ENCODE measurements around the gene USE1. TPM values are rescaled to one million over a fixed set of nuclear protein-coding genes. Genes with fewer than 3 reads are reported as not detected.

USE1 gene
- total RNA-seq, 1 donor = 25.7 TPM

DNA sequence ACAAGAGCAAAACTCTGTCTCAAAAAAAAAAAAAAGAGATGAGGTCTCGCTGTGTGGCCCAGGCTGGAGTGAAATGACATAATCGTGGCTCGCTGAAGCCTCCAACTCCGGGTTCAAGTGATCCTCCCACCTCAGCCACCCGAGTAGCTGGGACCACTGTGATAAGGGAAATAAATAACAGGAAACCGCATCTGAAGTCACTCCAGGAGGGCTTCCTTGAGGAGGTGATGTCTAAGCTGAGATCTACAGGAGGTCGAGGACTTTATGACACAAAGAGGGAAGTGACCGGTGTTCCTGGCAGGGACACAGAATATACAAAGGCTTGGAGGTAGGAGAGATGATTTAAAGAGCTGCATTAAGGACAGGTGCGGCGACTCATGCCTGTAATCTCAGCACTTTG is 39.5 kb downstream of the USE1 start:
- DNase-seq (ENCODE audit: insufficient read length, low spot score, missing footprints) = no peak
- Histone ChIP-seq H3K4me1 (ENCODE audit: insufficient read depth, low read length) (no peaks in the 10 kb centered on the region), H2AFZ (ENCODE audit: low read length) (no peak overlapping the region), H3K79me2 (ENCODE audit: insufficient read depth, low read length) (no peaks in the 10 kb centered on the region), H3K36me3 (ENCODE audit: insufficient read depth, low read length) (no peaks in the 10 kb centered on the region), H3K27me3 (ENCODE audit: insufficient read depth, low read length) (no peaks in the 10 kb centered on the region), H3K4me2 (ENCODE audit: insufficient read depth, low read length) (no peak overlapping the region), H3K4me3 (ENCODE audit: insufficient read depth, low read length) (no peak overlapping the region), H4K20me1 (ENCODE audit: insufficient read depth, low read length) (no peaks in the 10 kb centered on the region), H3K27ac (ENCODE audit: low read depth, low read length) (no peak overlapping the region), H3K9me3 (ENCODE audit: low read depth, low read length) (peaks cover 6% of the 10 kb centered on the region)
- TF ChIP-seq, protein P1, sequence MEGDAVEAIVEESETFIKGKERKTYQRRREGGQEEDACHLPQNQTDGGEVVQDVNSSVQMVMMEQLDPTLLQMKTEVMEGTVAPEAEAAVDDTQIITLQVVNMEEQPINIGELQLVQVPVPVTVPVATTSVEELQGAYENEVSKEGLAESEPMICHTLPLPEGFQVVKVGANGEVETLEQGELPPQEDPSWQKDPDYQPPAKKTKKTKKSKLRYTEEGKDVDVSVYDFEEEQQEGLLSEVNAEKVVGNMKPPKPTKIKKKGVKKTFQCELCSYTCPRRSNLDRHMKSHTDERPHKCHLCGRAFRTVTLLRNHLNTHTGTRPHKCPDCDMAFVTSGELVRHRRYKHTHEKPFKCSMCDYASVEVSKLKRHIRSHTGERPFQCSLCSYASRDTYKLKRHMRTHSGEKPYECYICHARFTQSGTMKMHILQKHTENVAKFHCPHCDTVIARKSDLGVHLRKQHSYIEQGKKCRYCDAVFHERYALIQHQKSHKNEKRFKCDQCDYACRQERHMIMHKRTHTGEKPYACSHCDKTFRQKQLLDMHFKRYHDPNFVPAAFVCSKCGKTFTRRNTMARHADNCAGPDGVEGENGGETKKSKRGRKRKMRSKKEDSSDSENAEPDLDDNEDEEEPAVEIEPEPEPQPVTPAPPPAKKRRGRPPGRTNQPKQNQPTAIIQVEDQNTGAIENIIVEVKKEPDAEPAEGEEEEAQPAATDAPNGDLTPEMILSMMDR (IDR thresholded peaks at IDR 0.05; ENCODE audit: extremely low read depth, low read depth, low read length) = no peak

DNA sequence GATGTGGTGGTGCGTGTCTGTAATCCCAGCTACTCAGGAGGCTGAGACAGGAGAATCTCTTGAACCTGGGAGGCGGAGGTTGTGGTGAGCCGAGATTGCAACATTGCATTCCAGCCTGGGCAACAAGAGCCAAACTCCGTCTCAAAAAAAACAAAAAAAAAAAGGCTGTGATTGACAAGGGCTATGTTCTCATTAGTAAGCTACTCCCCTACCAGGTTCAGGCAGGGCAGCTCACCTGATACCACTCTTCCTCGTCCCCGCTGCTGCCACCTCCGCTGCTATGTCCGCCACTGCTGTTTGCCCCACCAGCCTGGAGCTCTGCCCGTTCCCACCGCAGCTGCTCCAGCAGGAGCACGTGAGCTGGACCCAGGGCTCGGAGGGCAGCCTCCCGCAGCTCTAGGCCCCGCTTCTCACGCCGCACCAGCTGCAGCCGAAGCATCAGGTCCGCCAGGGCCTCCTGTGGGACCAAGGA is 40.0 kb downstream of the USE1 start:
- no peak for DNase-seq (ENCODE audit: insufficient read length, low spot score, missing footprints)
- Histone ChIP-seq H3K79me2 (ENCODE audit: insufficient read depth, low read length) (no peaks in the 10 kb centered on the region), H3K4me3 (ENCODE audit: insufficient read depth, low read length) (no peak overlapping the region), H3K36me3 (ENCODE audit: insufficient read depth, low read length) (no peaks in the 10 kb centered on the region), H3K4me1 (ENCODE audit: insufficient read depth, low read length) (no peaks in the 10 kb centered on the region), H4K20me1 (ENCODE audit: insufficient read depth, low read length) (no peaks in the 10 kb centered on the region), H2AFZ (ENCODE audit: low read length) (no peak overlapping the region), H3K27ac (ENCODE audit: low read depth, low read length) (no peak overlapping the region), H3K27me3 (ENCODE audit: insufficient read depth, low read length) (no peaks in the 10 kb centered on the region), H3K4me2 (ENCODE audit: insufficient read depth, low read length) (no peak overlapping the region), H3K9me3 (ENCODE audit: low read depth, low read length) (peaks cover 9% of the 10 kb centered on the region)
- TF ChIP-seq, protein P1 (IDR thresholded peaks at IDR 0.05; ENCODE audit: extremely low read depth, low read depth, low read length) = no peak

DNA sequence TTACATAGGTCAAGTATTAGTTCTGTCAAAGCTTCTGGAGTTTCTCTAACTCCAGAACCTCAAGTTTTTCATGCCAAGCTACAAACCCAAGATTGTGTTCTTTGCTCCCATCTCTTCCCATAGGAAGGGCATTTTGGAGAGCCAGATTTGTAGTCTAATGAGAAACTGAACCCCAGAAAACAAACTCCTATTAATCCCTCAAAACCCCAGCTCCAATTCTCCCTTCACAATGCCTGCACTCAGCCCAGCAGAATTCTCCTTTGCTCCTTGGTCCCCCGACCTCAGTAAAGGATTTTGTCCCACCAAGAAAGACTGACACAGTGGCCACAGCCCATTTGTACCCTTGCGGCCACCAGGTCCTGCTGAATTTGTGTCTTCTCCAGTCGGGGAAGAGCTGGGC is 41.0 kb downstream of the USE1 start:
- H4K20me1 ChIP-seq (ENCODE audit: insufficient read depth, low read length) = no peaks in the 10 kb centered on the region
- H3K4me2 ChIP-seq (ENCODE audit: insufficient read depth, low read length) = no peak overlapping the region
- no peaks in the 10 kb centered on the region for H3K27me3 ChIP-seq (ENCODE audit: insufficient read depth, low read length)
- TF ChIP-seq, protein P1 (IDR thresholded peaks at IDR 0.05; ENCODE audit: extremely low read depth, low read depth, low read length) = no peak
- no peaks in the 10 kb centered on the region for H3K79me2 ChIP-seq (ENCODE audit: insufficient read depth, low read length)
- no peak overlapping the region for H2AFZ ChIP-seq (ENCODE audit: low read length)
- no peaks in the 10 kb centered on the region for H3K36me3 ChIP-seq (ENCODE audit: insufficient read depth, low read length)
- no peak overlapping the region for H3K27ac ChIP-seq (ENCODE audit: low read depth, low read length)
- H3K9me3 ChIP-seq (ENCODE audit: low read depth, low read length) = peaks cover 9% of the 10 kb centered on the region
- no peaks in the 10 kb centered on the region for H3K4me1 ChIP-seq (ENCODE audit: insufficient read depth, low read length)
- no peak overlapping the region for H3K4me3 ChIP-seq (ENCODE audit: insufficient read depth, low read length)
- DNase-seq (ENCODE audit: insufficient read length, low spot score, missing footprints) = no peak

- TF ChIP-seq, protein P1 (IDR thresholded peaks at IDR 0.05; ENCODE audit: extremely low read depth, low read depth, low read length) = no peak
- H3K79me2 ChIP-seq (ENCODE audit: insufficient read depth, low read length) = no peaks in the 10 kb centered on the region
- no peak overlapping the region for H3K4me2 ChIP-seq (ENCODE audit: insufficient read depth, low read length)
- H3K9me3 ChIP-seq (ENCODE audit: low read depth, low read length) = peaks cover 9% of the 10 kb centered on the region
- H2AFZ ChIP-seq (ENCODE audit: low read length) = no peak overlapping the region
- no peak overlapping the region for H3K27ac ChIP-seq (ENCODE audit: low read depth, low read length)
- no peaks in the 10 kb centered on the region for H3K4me1 ChIP-seq (ENCODE audit: insufficient read depth, low read length)
- H4K20me1 ChIP-seq (ENCODE audit: insufficient read depth, low read length) = no peaks in the 10 kb centered on the region
- DNase-seq (ENCODE audit: insufficient read length, low spot score, missing footprints) = peak; percentile 65
- H3K4me3 ChIP-seq (ENCODE audit: insufficient read depth, low read length) = no peak overlapping the region
- H3K27me3 ChIP-seq (ENCODE audit: insufficient read depth, low read length) = no peaks in the 10 kb centered on the region
- H3K36me3 ChIP-seq (ENCODE audit: insufficient read depth, low read length) = no peaks in the 10 kb centered on the region
These were observed 44.1 kb downstream of the USE1 start for GRCh38 chr19:17259118-17259780.

All from osteoblast (primary cell).